ENCODE measurements around the gene NCAM2.

DNA sequence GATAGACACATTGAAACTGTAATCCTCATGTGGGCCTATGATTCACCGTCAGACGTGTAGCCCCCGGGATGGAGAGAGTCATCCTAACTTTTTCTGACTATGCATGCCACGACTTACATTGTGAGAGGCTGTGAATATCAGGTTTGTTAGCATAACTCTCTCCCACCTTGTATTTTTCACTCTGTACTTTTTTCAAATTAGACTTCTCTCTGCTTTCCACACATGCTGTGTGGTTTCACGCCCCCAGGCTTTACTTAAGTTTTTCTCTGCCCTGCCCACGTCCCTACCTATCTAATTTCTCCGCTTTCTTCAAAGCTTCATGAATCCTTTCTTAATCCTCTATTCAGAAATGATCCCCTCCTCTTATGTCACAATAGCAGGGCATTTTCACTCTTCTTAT, 3.4 kb upstream of the NCAM2 start:
- TF ChIP-seq, protein P1, sequence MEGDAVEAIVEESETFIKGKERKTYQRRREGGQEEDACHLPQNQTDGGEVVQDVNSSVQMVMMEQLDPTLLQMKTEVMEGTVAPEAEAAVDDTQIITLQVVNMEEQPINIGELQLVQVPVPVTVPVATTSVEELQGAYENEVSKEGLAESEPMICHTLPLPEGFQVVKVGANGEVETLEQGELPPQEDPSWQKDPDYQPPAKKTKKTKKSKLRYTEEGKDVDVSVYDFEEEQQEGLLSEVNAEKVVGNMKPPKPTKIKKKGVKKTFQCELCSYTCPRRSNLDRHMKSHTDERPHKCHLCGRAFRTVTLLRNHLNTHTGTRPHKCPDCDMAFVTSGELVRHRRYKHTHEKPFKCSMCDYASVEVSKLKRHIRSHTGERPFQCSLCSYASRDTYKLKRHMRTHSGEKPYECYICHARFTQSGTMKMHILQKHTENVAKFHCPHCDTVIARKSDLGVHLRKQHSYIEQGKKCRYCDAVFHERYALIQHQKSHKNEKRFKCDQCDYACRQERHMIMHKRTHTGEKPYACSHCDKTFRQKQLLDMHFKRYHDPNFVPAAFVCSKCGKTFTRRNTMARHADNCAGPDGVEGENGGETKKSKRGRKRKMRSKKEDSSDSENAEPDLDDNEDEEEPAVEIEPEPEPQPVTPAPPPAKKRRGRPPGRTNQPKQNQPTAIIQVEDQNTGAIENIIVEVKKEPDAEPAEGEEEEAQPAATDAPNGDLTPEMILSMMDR (IDR thresholded peaks at IDR 0.05): no peak
- TF ChIP-seq POLR2A (IDR thresholded peaks at IDR 0.05) (no peak), EP300 (IDR thresholded peaks at IDR 0.05; ENCODE audit: low read depth) (no peak), POLR2AphosphoS5 (IDR thresholded peaks at IDR 0.05) (no peak)
